Stimulated activated naive B cell treated with anti-CD40 and anti-IgM and Interleukin-4, amounts not matched to agents 10 μg/mL and 1 μg/mL and 100 μg/mL, for 72 hours (primary cell): ENCODE measurements around the gene WNT10A.

Source experiments
- ATAC-seq, 2 donors: fragments of 150-1000 bp; cut with Tn5 transposase; replicated peaks; 2 replicates each; pipeline ENCODE4 v1.10.0; 2021; ENCODE audit warnings: moderate library complexity in 1 of 2
- DNase-seq: peaks from one replicate; pipeline ENCODE4 v3.0.0; 2021
- H3K27ac Mint-ChIP-seq: one replicate; pipeline ENCODE4 v1.8.0; 2022; ENCODE audit warnings: mild to moderate bottlenecking, mixed read lengths
- H3K27me3 Mint-ChIP-seq, 2 donors: one replicate each; pipeline ENCODE4 v1.8.0; 2022; ENCODE audit warnings: mixed read lengths in 2 of 2
- H3K36me3 Mint-ChIP-seq, 2 donors: one replicate each; pipeline ENCODE4 v1.8.0; 2022; ENCODE audit warnings: mixed read lengths in 2 of 2, mild to moderate bottlenecking in 1 of 2
- H3K4me1 Mint-ChIP-seq, 2 donors: one replicate each; pipeline ENCODE4 v1.8.0; 2022; ENCODE audit warnings: mixed read lengths in 2 of 2, mild to moderate bottlenecking in 1 of 2
- H3K4me3 Mint-ChIP-seq, 2 donors: one replicate each; pipeline ENCODE4 v1.8.0; 2022; ENCODE audit warnings: mild to moderate bottlenecking in 2 of 2, mixed read lengths in 2 of 2, moderate library complexity in 1 of 2
- H3K9me3 Mint-ChIP-seq, 2 donors: one replicate each; pipeline ENCODE4 v1.8.0; 2022; ENCODE audit warnings: mixed read lengths in 2 of 2, mild to moderate bottlenecking in 1 of 2

The WNT10A gene

GRCh38 chr2:218877331-218877730 lies 3.3 kb upstream of the WNT10A start:
- peaks cover 15 to 21% of the 10 kb centered on the region in 2 donors for H3K27me3 Mint-ChIP-seq
- no peak overlapping the region for H3K4me3 Mint-ChIP-seq
- no peaks in the 10 kb centered on the region for H3K36me3 Mint-ChIP-seq
- no peak for ATAC-seq
- peaks cover 45 to 70% of the 10 kb centered on the region in 2 donors for H3K4me1 Mint-ChIP-seq
- H3K27ac Mint-ChIP-seq, result no peak overlapping the region
- DNase-seq, result no peak
- no peaks in the 10 kb centered on the region for H3K9me3 Mint-ChIP-seq

GRCh38 chr2:218877891-218878290 lies 2.8 kb upstream of the WNT10A start:
- DNase-seq, result no peak
- H3K9me3 Mint-ChIP-seq, result no peaks in the 10 kb centered on the region
- peaks cover 9 to 19% of the 10 kb centered on the region in 2 donors for H3K27me3 Mint-ChIP-seq
- H3K27ac Mint-ChIP-seq, result no peak overlapping the region
- ATAC-seq, result no peak
- no peaks in the 10 kb centered on the region for H3K36me3 Mint-ChIP-seq
- H3K4me3 Mint-ChIP-seq, result no peak overlapping the region
- H3K4me1 Mint-ChIP-seq, result peaks cover 45 to 70% of the 10 kb centered on the region in 2 donors

GRCh38 chr2:218878486-218878885 lies 2.2 kb upstream of the WNT10A start:
- no peak overlapping the region for H3K27ac Mint-ChIP-seq
- no peak for DNase-seq
- no peaks in the 10 kb centered on the region for H3K9me3 Mint-ChIP-seq
- no peaks in the 10 kb centered on the region for H3K36me3 Mint-ChIP-seq
- H3K4me1 Mint-ChIP-seq, result peaks cover 43 to 69% of the 10 kb centered on the region in 2 donors
- H3K4me3 Mint-ChIP-seq, result no peak overlapping the region
- ATAC-seq, result no peak
- peaks cover 4 to 13% of the 10 kb centered on the region in 2 donors for H3K27me3 Mint-ChIP-seq

DNA sequence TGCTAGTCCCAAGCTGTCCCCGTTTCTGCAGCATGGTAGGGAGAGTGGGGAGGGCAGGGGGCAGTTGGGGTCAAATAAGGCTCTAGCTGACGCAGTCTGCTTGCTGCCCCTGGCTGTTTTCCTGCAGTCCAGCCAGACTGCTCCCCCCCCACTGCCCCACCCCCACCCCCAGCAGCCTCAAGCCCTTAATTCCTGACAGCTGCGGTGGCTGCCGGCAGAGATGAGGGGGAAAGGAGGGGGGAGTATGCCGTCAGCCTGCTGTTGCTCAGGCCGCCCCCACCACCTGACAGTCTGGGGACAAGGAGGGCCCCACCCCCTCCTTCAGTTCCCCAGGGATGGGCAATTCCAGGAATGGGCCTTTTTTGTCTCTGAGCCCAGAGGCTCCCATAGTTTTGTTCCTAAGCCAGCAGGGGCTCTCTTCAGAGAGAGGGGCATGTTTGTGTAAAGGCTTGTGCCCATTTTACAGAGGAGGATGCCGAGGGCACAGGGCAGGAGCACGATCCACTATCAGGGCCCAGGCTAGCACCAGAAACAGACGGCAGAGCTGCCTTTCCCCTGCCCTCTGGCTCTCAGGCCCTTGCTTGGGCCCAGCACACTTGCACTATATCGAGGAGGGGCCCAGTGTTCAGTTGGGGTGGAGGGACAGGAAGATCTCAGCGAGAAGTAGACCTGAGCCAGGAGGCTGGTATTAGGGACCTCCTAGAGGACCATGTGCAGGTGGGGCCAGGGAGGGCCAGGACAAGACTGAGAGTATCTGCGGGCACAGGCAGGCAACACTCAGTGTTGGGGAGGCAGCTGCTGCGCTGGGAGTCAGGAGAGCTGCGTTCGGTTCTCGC lies 1.5 kb upstream of the WNT10A start:
- Mint-ChIP-seq H3K27me3 (peaks cover 3 to 11% of the 10 kb centered on the region in 2 donors), H3K36me3 (no peaks in the 10 kb centered on the region), H3K4me3 (peak overlapping the region; percentile 83 to 92), H3K27ac (peak overlapping the region; percentile 84), H3K9me3 (no peaks in the 10 kb centered on the region), H3K4me1 (peaks cover 42 to 65% of the 10 kb centered on the region in 2 donors)
- ATAC-seq (peak; percentile 8 to 13), DNase-seq (no peak)

GRCh38 chr2:218879776-218880101 lies 913 bp upstream of the WNT10A start:
- Mint-ChIP-seq H3K27ac (peak overlapping the region; percentile 84), H3K4me1 (peaks cover 44 to 70% of the 10 kb centered on the region in 2 donors), H3K27me3 (peaks cover 0 to 11% of the 10 kb centered on the region in 2 donors), H3K9me3 (no peaks in the 10 kb centered on the region), H3K36me3 (peaks cover 0 to 1% of the 10 kb centered on the region in 2 donors), H3K4me3 (peak overlapping the region; percentile 83 to 92)
- DNase-seq, result no peak
- peak; percentile 12 to 19 for ATAC-seq

- Mint-ChIP-seq H3K4me1 (peaks cover 55 to 83% of the 10 kb centered on the region in 2 donors), H3K9me3 (no peaks in the 10 kb centered on the region), H3K27me3 (peaks cover 0 to 11% of the 10 kb centered on the region in 2 donors), H3K27ac (peak overlapping the region; percentile 80), H3K4me3 (peak overlapping the region; percentile 83 to 85), H3K36me3 (peaks cover 0 to 1% of the 10 kb centered on the region in 2 donors)
- no peak for DNase-seq
- no peak for ATAC-seq
Measured at GRCh38 chr2:218880859-218881594, 375 bp downstream of the WNT10A start.

- Mint-ChIP-seq H3K36me3 (peaks cover 0 to 1% of the 10 kb centered on the region in 2 donors), H3K4me3 (peak overlapping the region in 1 of 2 donors; percentile 83), H3K27me3 (peaks cover 0 to 4% of the 10 kb centered on the region in 2 donors), H3K27ac (no peak overlapping the region), H3K4me1 (peaks cover 56 to 85% of the 10 kb centered on the region in 2 donors), H3K9me3 (no peaks in the 10 kb centered on the region)
- ATAC-seq, result no peak
- no peak for DNase-seq
Measured at GRCh38 chr2:218881744-218882460, 1.2 kb downstream of the WNT10A start.

DNA sequence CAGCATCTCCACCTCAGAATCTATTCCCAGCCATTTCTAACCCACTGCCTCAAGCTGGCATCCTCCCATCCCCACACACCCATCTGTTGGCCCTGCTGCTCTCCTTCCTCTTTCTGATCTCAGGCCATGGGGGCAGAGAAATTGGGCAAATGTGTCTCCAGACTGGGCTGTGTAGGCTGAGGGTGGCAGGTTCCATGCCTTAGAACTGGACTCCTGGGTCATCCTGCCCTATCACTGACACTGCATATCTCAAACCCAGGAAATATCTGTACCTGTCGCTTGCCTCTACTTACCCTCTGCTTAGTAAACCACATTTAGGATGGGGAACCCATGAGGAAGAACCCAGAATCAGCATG lies 1.8 kb downstream of the WNT10A start:
- ATAC-seq, result no peak
- H3K4me3 Mint-ChIP-seq, result no peak overlapping the region
- no peak for DNase-seq
- peaks cover 0 to 4% of the 10 kb centered on the region in 2 donors for H3K27me3 Mint-ChIP-seq
- H3K9me3 Mint-ChIP-seq, result no peaks in the 10 kb centered on the region
- H3K27ac Mint-ChIP-seq, result no peak overlapping the region
- peaks cover 0 to 1% of the 10 kb centered on the region in 2 donors for H3K36me3 Mint-ChIP-seq
- peaks cover 55 to 85% of the 10 kb centered on the region in 2 donors for H3K4me1 Mint-ChIP-seq

DNA sequence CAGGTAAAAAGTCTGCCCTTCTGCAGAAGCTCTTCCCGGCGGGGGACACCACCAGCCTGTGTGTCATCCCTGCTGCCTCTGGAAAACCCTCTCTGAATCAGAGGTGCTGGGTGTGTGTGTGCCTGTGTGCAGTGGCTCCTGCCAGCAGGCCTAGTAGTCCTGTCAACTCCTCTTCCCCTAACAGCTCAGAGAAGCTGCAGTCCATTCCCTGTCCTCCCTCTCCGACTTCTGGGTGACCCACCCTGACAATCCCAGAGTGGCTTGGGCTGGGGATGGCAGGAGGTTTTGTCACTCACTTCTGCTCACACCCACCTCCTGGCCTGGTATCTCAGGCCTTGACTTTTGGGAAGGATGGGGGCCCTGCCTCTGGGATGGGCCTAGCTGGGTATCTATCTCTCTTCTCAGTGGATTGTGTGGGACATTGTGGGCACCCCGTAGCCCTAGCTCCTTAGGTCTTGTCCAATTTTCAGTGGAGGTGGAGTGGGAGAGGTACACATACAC lies 2.3 kb downstream of the WNT10A start:
- no peak for ATAC-seq
- Mint-ChIP-seq H3K27ac (peak overlapping the region; percentile 22), H3K36me3 (peaks cover 0 to 1% of the 10 kb centered on the region in 2 donors), H3K27me3 (peaks cover 0 to 4% of the 10 kb centered on the region in 2 donors), H3K4me3 (peak overlapping the region; percentile 3 to 64), H3K9me3 (no peaks in the 10 kb centered on the region), H3K4me1 (peaks cover 55 to 84% of the 10 kb centered on the region in 2 donors)
- no peak for DNase-seq

GRCh38 chr2:218883491-218884490 lies 3.1 kb downstream of the WNT10A start:
- Mint-ChIP-seq H3K9me3 (no peaks in the 10 kb centered on the region), H3K4me3 (peak overlapping the region; percentile 10 to 64), H3K27me3 (peaks cover 0 to 4% of the 10 kb centered on the region in 2 donors), H3K4me1 (peaks cover 54 to 82% of the 10 kb centered on the region in 2 donors), H3K27ac (no peak overlapping the region), H3K36me3 (peaks cover 0 to 1% of the 10 kb centered on the region in 2 donors)
- ATAC-seq (peak in 1 of 2 donors; percentile 8), DNase-seq (no peak)

DNA sequence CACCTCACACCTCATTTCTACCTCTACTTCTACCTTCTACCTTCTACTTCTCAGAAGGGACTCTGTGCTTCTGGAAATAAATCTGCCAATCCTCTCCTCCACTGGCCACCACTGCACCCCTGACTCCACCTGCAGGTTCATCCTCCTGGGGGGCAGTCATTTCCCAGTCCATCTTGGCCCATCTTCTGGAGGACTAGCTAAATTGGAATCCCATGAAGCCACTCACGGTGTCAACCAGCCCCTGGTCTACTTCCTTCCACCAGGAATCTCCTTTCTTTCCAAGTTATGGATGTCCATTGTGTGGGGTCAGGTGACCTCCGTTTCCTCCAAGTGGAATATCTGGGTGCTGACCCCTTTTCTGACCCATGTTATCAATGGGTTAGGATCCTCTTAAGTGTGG lies 3.9 kb downstream of the WNT10A start:
- no peak for ATAC-seq
- Mint-ChIP-seq H3K27ac (no peak overlapping the region), H3K27me3 (peaks cover 0 to 4% of the 10 kb centered on the region in 2 donors), H3K4me1 (peaks cover 51 to 75% of the 10 kb centered on the region in 2 donors), H3K4me3 (peak overlapping the region; percentile 8 to 53), H3K9me3 (no peaks in the 10 kb centered on the region), H3K36me3 (peaks cover 0 to 1% of the 10 kb centered on the region in 2 donors)
- DNase-seq, result no peak

- H3K4me1 Mint-ChIP-seq, result peaks cover 42 to 64% of the 10 kb centered on the region in 2 donors
- H3K27ac Mint-ChIP-seq, result peak overlapping the region; percentile 49
- H3K36me3 Mint-ChIP-seq, result peaks cover 0 to 1% of the 10 kb centered on the region in 2 donors
- peak; percentile 63 to 68 for ATAC-seq
- no peaks in the 10 kb centered on the region for H3K9me3 Mint-ChIP-seq
- H3K4me3 Mint-ChIP-seq, result no peak overlapping the region
- DNase-seq, result no peak
- H3K27me3 Mint-ChIP-seq, result peaks cover 0 to 4% of the 10 kb centered on the region in 2 donors
Measured at GRCh38 chr2:218885981-218886947, 5.6 kb downstream of the WNT10A start.
